GM18502 (cell line): Measurements from ENCODE around the gene SMTNL2.
"Not testable (repeated sequence)": the region's sequence is repeated elsewhere in the genome, so short reads cannot be mapped to it uniquely, and the experiment has no call there.

Experiments
- ATAC-seq: cut with Tn5 transposase; IDR thresholded peaks from one replicate; pipeline ENCODE4 v1.9.1; 2021; ENCODE audit warnings: mild to moderate bottlenecking; ENCODE audit not compliant: unreplicated experiment, poor library complexity

The SMTNL2 gene

GRCh38 chr17:4625181-4625617 lies 40.9 kb downstream of the SMTNL2 start:
- ATAC-seq = no peak

- no peak for ATAC-seq
Measured at GRCh38 chr17:4626734-4627256, 42.5 kb downstream of the SMTNL2 start.

- ATAC-seq = no peak
Measured at GRCh38 chr17:4631431-4631830, 47.1 kb downstream of the SMTNL2 start.

GRCh38 chr17:4631836-4632580 lies 47.7 kb downstream of the SMTNL2 start:
- no peak for ATAC-seq

- no peak for ATAC-seq
Measured at GRCh38 chr17:4632581-4632920, 48.2 kb downstream of the SMTNL2 start.

- no peak for ATAC-seq
Measured at GRCh38 chr17:4633643-4634042, 49.3 kb downstream of the SMTNL2 start.

- ATAC-seq = no peak
Measured at GRCh38 chr17:4634976-4635375, 50.6 kb downstream of the SMTNL2 start.

- no peak for ATAC-seq
Measured at GRCh38 chr17:4635823-4636375, 51.6 kb downstream of the SMTNL2 start.

GRCh38 chr17:4636474-4637100 lies 52.3 kb downstream of the SMTNL2 start:
- no peak for ATAC-seq

GRCh38 chr17:4638766-4639165 lies 54.4 kb downstream of the SMTNL2 start:
- ATAC-seq = not testable (repeated sequence)

GRCh38 chr17:4639301-4640059 lies 55.2 kb downstream of the SMTNL2 start:
- not testable (repeated sequence) for ATAC-seq

- ATAC-seq = not testable (repeated sequence)
Measured at GRCh38 chr17:4640569-4641188, 56.4 kb downstream of the SMTNL2 start.

- ATAC-seq = no peak
Measured at GRCh38 chr17:4641297-4642195, 57.2 kb downstream of the SMTNL2 start, which contains the start of gene ALOX15. TSS of gene ALOX15 (minus strand) at chr17:4641678. CDS start at chr17:4641651, 27 bp downstream.

- ATAC-seq = no peak
Measured at GRCh38 chr17:4642286-4642685, 58.0 kb downstream of the SMTNL2 start.

- ATAC-seq = no peak
Measured at GRCh38 chr17:4643676-4644075, 59.3 kb downstream of the SMTNL2 start.

GRCh38 chr17:4645642-4646041 lies 61.3 kb downstream of the SMTNL2 start:
- ATAC-seq = no peak

GRCh38 chr17:4648741-4649140 lies 64.4 kb downstream of the SMTNL2 start:
- ATAC-seq = no peak

- ATAC-seq = no peak
Measured at GRCh38 chr17:4652997-4653396, 68.7 kb downstream of the SMTNL2 start.

- not testable (repeated sequence) for ATAC-seq
Measured at GRCh38 chr17:4655933-4656332, 71.6 kb downstream of the SMTNL2 start.
